Right renal cortex interstitium (tissue), 3 donors: ENCODE results near the gene YWHAB. TPM values are rescaled to one million over a fixed set of nuclear protein-coding genes. Genes with fewer than 3 reads are reported as not detected.

Source experiments
- DNase-seq, 3 donors: peaks; one replicate each; pipeline ENCODE4 v3.0.0-alpha.2; 2013; ENCODE audit warnings: low read depth in 3 of 3, low spot score in 2 of 3
- polyA plus RNA-seq, 3 donors: library from polyadenylated mRNA; unstranded; fragments of 120-200 nt; gene quantifications; one replicate each; pipeline ENCODE4 v1.2.1, GENCODE V29; 2013; ENCODE audit not compliant: insufficient read length in 3 of 3

The YWHAB gene
- polyA plus RNA-seq, 3 donors = 236 to 251 (median 240) TPM

GRCh38 chr20:44911264-44911921 is 25.9 kb downstream of the YWHAB start:
- DNase-seq = peak in 1 of 3 donors; percentile 35

DNA sequence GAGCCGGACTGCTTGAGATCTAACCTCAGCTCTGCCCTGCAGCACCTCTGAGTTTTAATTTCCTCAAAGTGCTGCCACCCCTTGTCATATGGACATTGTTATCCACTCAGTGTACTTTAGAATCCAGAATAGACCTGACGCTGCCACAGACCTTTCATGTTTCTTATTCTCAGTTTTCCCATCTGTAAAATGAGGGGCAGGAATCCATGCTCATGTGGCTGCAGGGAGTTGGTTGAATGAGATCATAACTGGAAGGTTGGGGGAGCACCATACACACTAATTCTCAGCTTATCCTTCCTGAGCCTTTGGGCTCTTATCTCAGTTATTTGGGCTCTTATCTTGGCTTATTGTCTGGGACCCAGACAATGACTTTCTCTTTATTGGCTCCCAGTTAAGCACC is 26.7 kb downstream of the YWHAB start:
- DNase-seq = no peak

DNA sequence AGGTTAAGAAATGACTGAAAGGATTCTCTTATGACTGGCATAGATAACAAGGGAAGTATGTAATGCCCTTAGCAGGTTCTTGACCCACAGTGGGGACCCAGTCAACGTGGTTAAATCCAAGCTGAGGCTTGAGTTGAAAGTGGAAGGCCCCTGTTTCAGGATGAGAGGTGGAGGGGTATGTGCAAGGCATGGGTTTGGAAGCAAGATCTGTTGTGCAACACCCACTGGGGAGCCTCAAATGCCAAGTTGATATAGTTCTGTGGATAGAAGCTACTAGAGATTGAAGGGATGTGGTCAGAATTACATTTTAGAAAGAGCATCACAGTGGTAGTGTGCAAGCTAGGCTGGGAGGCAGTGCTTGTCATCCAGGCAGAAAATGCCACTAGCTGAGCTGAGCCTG is 29.4 kb downstream of the YWHAB start:
- DNase-seq = no peak

GRCh38 chr20:44916586-44916985 is 31.1 kb downstream of the YWHAB start:
- no peak for DNase-seq

GRCh38 chr20:44917399-44917798 is 31.9 kb downstream of the YWHAB start:
- DNase-seq = no peak

DNA sequence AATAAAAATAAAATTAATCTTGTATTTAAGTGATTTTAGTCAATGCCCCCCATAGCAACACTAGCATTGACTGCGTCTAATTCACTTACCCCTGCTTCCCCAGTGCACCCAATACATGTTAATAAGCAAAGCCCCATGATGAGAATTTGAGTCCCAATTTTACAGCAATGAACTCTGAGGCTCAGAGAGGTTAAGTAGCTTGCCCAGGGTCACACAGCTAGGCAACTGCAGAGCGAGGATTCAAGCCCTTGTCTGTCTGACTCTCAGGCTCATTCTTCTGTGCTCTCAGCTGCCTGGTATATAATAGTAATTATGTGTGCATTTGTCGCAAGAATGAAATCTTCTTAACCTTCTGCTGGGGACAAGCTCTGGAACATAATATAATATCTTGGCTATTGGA is 32.8 kb downstream of the YWHAB start:
- no peak for DNase-seq

GRCh38 chr20:44918761-44919160 is 33.3 kb downstream of the YWHAB start:
- no peak for DNase-seq

DNA sequence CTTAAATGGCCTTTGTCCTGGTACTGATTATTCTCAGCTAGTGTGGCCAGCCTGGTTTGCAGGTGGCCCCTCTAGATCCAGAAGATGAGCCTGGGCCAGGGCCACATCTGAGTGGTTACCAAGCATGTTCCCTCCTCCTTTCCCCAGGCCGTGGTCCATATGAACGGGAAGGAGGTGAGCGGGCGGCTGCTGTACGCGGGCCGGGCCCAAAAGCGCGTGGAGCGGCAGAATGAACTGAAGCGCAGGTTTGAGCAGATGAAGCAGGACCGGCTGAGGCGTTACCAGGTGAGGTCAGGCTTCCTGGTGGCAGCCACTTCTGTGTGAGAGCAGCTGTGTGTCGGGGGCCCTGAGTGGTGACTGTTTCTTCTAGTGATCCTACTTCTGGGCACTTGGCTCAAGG is 35.9 kb downstream of the YWHAB start:
- no peak for DNase-seq

DNA sequence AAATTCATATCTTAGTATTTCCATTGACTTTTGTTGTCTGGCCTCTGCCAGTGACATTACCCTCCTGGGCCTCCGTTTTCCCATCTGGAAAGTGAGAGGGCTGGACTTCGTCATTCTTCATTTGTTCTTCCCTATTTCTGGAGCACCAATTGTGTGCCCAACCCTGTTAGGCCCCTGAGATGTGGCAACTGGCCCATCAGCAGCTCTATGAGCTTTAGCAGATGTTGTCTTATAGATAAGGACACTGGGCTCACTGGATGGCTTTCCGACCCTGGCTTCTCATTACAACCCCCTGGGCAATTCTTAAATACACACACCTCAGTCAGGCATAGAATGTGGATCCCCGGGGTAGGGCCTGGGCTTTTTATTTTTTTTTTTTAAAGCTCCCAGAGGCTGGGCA is 39.0 kb downstream of the YWHAB start:
- DNase-seq = no peak

GRCh38 chr20:44928595-44928994 is 43.1 kb downstream of the YWHAB start:
- DNase-seq = no peak

DNA sequence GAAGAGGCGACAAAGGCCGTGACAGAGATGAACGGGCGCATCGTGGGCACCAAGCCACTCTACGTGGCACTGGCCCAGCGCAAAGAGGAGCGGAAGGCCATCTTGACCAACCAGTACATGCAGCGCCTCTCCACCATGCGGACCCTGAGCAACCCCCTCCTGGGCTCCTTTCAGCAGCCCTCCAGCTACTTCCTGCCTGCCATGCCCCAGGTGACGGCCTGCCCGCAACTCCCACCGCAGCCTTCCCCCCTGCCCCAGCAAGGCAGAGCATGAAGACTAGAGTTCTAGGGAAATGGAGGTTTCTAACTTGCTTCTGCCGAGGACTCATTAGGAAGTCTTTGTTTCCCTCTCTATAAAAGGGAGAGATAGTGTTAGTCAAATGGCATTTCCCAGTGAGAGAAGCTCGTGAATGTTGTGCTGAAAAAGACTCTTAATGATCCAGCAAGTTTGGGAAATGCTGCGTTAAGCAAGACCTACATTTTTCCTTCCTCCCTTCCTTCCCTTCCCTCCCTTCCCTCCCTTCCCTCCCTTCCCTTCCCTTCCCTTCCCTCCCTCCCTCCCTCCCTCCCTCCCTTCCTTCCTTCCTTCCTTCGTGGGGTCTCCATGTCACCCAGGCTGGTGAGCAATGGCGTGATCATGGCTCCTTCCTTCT is 45.1 kb downstream of the YWHAB start:
- no peak for DNase-seq

DNA sequence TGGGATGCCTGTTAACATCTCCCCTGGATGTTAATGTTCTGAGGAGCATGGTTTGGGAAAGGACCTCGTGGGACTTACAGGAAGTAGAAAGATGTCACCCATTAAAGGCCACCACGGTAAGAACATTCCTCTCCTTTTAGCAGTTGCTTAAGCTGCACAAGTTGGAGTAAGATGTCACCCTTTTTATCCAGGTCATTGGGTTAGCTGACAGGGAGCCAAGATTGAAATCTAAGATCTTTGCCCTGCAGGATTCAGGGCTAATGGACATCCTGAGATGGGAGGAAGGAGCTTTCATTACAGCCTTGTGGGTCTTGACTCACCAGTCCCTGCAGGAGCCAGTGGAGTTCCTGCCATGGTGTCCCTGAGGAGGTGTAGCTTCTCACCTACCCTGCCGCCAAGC is 46.4 kb downstream of the YWHAB start:
- DNase-seq = no peak

GRCh38 chr20:44932916-44933315 is 47.4 kb downstream of the YWHAB start:
- no peak for DNase-seq

GRCh38 chr20:44936510-44936909 is 51.0 kb downstream of the YWHAB start:
- DNase-seq = no peak

DNA sequence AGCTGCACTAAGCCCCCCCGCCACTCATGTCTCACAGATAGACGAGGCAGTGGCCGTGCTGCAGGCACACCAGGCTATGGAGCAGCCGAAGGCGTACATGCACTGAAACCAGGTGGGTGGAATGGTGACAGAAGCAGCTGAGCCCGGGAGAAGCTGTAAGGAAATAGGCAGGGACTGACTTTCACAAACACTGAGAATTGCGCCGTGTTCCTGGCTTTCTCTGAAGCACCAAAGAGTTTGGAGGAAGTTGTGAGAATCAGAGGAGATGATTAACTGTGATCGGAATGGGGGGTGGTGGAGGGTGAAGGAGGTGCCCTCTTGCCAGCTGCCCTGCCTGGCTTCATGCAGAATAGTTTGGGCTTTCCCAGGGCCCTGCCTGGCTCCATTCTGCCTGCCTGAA is 53.1 kb downstream of the YWHAB start:
- no peak for DNase-seq

- DNase-seq = no peak
Measured at GRCh38 chr20:44941120-44941691, 55.7 kb downstream of the YWHAB start.

DNA sequence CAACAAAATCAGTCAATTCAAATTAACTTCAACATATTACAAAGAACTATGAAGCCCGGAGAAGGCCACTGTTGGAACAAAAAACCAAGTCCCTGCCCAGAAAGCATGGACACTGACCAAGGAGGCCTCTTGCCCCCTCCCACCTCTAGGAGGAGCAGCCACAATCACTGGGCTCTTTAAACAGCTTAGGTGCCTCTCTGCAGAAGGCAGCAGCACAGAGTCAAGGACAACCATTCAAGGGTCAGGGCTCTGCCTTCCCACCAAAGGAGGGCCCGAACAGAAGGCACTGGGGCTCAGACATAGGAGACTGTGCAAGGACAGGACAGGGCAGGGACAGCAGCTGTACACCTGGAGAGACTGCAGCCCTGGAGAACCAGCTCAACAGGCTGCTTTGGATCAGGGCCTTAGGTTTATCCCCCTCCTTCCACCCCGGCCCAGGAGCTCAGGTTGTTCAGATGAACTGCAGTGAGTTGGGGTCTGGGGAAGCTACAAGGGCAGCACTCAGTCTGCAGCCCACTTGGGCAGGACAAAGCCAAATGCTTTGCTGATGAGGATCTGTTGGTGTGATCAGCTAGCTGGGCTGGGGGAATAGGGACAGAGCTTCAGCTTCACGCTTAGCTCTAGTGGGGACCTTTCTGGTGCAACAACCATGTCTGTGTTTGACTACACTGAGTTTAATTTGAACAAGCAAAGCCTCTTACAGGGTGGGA is 56.9 kb downstream of the YWHAB start:
- DNase-seq = no peak

- DNase-seq = no peak
Measured at GRCh38 chr20:44943828-44944227, 58.3 kb downstream of the YWHAB start.

DNA sequence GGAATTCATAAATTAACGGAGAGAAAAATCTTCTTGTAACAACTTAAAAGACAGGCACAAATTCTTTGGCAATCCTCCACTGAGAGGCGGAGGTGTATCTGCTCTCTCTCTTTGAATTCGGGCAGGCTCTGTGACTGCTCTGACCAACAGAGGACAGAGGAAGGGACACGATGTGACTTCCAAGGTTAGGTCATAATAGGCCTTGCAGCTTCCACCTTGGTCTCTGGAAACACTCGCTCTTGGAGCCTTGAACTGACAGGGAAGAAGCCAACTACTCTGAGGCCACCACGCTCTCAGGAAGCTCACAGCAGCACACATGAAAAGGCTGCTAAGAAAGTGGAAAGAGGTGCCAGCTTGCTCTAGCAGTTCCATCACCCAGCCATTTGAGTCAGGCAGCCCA is 59.8 kb downstream of the YWHAB start:
- DNase-seq = no peak

DNA sequence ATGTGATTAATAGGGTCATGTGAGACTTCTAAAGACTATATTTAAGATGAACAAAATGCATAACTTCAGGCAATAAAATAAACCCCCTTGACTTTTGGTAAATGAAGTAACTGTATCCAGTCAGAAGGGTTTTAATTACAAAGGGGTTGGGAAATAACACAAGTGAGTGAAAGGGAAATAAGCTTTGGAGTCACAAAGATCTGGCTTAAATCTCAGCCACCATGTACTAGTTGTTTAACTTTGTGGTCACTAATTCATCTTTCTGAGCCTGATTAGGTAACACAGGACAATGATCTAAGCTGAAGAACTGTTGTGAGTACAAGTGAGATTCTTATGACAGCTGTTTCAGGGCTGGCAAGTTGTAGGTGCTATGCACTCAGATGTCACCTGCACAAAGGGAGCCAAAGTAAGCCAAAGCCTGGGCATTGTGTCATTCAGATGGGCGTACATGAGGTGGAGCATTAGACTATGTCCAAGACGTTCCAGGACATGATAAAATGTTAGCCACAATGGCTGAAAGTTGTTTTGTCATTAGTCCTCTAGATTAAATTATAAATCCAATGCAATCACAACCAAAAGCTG is 60.9 kb downstream of the YWHAB start:
- DNase-seq = no peak

GRCh38 chr20:44948107-44948506 is 62.6 kb downstream of the YWHAB start:
- DNase-seq = no peak
